HG03558 (cell line): ENCODE results near the gene IER5.

ENCODE experiments used
- ATAC-seq: cut with Tn5 transposase; IDR thresholded peaks from one replicate; pipeline ENCODE4 v1.9.1; 2021; ENCODE audit warnings: moderate number of reproducible peaks; ENCODE audit not compliant: unreplicated experiment; ENCODE audit errors: extremely low read depth

The IER5 gene

DNA sequence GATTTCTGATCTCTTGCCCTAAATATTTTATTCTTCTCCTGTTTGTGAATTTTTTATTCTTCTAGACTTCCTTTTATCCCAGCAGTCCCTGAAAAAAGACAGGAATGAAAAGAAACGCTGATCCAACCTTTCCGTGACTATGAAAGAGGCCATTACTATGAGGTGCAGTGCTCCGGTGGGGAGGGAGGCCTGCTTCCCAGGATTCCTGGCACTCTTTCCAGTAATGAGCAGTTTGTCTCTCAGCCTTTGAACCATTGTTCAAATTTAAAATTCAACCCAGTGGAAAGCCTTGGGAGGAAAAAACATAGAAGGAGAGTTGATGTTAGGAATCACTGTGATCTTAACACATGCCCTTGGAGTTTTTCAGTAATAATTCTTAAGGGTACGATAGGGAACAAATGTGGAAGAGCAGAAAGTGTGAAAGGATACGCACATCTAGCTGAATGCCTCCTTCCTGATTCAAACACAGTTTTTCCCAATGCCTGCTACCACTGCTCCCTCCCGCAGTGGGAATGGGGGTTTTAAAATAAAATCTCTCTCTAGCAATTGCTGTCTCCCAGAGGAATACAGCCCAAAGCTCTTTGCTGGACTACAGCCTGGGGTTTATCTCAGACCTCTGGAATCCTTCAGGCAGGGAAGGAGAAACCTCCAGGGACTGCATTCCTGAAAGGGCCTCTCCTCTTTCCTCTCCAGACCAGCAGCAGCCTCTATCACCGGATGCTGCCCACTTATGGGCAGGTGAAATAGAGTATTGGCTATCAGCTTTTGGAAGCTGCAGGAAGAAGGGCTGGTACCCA lies 6.1 kb downstream of the IER5 start:
- ATAC-seq = no peak

DNA sequence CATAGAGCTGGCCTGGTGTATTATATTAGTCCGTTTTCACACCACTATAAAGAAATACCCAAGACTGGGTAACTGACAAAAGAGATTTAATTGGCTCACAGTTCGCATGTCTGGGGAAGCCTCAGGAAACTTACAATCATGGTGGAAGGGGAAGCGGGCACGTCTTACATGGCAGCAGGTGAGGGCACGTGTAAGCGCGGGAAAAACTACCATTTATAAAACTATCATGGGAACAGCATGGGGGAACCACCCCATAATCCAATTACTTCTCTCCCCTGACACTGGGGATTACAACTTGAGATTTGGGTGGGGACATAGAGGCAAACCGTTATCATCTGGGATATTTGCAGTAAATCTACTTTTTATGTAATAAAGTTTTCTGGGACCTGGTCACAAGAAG lies 6.8 kb downstream of the IER5 start:
- no peak for ATAC-seq

DNA sequence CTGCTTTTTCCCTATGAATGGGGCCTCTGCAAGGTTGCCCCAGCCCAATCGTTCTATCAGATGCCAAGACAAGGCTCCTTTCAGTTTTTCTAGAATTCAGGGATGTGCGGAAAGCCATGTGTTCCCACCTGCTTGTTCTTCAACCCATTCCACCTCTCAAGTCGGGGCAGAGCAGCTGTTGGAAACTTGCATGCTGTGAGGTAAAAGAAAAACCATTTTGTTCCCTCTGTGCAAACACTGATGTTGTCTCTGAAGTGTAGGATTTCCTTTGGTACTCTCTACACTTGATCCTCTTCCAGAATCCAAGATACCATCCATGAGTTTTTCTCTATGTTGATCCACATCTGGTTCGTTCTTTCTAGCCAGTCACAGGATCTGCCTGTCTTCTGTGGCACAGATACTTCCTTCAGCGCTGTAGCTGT lies 7.3 kb downstream of the IER5 start:
- ATAC-seq = no peak

DNA sequence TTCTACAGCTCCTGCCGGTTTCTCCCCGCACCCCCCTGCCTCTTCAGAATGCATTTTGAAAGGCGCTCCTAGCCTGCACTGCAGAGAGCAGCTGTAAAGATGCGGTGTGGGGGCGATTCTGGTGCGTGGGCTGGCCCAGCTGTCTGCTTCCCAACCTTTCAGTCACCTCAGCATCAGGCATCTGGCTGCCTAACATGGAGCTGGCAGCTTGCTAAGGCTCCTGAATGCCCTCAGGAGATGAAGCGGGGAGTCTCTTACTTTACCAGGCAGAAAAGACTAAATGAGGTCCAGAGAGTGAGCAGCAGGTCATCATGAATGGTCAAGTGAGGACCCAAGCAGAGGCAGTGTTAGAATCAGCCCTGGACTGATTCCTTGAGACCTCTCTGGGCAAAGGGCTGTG lies 8.7 kb downstream of the IER5 start:
- no peak for ATAC-seq

DNA sequence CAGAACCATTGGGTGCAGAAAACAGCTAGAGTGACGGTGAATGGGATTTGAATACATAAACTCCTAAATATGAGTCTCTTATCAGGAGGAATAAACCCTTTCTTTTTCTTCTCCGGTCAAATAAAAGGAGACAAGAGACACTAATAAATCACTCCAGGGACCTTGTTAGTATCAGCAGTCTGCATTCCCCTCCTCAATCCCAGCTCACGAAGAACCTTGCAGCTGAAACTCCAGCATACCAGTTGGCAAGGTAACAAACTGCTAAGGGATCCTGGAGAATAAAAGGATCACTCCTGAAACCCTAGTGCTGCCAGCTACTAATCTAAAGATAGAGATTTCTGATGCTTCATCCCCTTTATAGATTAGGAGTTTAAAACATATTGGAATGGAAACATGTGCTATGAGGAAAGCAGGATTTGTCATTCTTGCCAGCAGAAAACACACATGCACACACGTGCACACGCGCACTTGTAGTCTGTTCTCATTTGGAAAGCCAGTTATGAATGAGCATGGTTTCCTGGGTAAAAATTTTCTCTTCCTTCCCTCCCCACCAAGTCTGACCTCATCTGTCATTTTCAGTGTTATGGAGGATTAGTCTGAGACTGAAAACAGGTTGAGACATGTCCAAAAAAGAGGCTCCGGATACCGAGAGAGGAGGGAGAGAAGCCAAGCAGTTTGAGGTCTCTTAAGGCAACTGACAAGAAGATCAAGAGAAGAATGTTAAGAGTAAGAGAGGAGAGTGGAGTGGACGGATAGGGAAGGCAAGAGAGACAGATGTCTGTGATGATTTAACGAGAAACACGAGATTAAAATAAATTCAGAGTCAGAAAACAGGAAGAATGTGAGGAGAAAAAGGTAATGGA lies 10.9 kb downstream of the IER5 start:
- peak; percentile 51 for ATAC-seq

DNA sequence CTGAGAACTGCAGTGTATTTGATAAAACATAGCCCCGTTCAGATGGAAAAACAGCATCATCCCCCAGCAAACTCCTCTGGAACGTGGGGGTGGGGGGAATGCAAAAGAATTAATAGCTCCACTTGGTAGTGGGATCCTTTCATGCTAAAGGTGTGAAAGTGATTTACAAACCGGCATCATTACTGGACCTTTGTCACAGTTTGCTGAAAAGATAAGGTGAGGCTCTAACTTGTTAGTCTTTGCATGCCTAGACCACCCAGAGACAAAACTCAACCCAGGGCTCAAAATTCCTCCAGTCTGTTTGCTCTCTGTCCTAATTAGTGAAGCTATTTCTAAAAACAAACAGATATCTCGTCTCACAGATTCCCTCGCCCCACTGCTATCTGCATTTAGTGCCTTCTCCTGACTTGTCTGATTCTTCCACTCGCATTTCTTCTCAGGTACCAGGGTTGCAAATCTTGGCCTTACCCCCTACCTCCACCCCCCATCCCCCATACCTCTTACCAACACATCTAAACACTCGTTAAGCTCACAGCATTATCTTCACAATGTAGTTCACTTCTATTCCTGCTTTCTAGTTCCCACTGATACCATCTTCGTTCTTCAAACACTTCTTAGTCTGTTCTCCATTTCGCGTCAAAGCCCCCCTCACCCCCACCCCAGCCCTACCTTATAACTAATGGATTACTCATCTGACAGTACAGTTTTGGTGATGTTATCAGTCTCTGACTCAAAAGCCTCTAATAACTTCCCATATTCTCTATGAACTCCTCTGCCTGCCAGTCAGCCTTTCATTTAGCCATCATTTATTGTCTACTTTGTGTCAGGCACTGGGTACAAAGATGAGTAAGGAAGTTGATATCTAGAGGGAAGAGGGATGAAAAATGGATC lies 11.8 kb downstream of the IER5 start:
- ATAC-seq = no peak

DNA sequence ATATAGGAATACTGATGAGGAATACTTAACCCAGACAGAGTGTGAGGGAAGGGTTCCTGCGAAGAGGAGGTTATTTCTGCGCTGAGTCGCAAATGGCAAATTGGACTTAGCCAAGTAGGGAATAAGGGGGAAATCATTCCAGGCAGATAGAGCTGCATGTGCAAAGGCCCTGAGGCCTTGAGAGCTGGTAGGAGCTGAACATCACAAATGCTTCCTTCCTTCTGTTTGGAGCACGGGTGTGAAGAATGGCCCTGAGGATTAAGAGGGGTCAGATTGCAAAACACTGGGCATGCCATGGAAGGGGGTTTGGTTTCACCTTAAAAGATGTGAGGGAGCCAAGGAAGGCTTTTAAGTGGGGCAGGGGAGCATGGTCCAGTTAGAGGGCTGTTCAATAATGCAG lies 12.4 kb downstream of the IER5 start:
- ATAC-seq = no peak

DNA sequence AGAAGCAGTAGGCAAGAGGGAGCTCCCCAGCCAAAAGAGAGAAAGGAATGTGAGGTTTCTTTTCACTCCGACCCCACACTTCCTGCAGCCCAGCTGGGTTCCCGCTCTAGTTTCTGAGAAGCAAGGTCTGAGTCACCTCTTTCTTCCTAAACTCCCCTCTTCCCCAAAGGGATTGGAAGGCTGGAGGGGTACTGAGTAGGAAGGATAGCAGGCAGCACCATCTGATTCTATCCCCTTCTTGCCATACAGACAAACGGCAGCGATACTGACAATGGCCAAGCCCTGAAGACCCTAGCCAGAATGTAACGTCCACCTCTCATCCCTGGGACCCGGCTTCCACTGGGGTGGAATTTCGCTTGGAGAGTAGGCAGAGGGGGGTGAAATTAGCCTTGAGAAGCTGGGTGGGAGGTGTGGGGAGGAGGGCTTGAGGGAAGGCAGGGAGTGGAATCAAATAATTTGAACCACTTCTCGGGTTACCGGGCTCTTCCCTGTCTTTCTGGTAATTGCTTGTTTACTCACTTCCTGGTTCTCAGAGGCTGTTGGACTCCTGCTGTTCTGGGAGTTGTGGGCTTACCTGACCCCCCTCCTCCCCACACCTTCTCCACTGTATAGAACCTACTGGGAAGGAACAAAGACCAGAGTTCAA lies 13.2 kb downstream of the IER5 start:
- no peak for ATAC-seq

DNA sequence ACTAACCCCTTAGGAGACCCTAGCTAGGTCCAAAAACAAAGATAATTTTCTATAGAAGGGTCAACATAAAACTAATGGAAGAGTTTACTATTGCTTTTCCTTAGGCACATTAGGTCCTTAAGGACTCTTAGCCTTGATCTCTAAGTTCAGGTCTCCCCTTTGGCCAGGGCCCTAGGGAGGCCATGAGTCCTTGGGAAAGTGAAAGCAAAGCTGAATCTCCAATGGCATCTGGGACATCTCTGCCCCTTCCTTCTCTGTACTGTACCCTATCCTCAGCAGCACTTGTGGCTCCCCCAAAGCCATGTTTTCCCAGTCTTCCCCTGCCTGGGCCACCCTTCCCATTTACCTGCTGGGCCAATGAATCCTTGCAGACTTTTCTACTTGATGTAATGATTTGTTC lies 14.3 kb downstream of the IER5 start:
- no peak for ATAC-seq

DNA sequence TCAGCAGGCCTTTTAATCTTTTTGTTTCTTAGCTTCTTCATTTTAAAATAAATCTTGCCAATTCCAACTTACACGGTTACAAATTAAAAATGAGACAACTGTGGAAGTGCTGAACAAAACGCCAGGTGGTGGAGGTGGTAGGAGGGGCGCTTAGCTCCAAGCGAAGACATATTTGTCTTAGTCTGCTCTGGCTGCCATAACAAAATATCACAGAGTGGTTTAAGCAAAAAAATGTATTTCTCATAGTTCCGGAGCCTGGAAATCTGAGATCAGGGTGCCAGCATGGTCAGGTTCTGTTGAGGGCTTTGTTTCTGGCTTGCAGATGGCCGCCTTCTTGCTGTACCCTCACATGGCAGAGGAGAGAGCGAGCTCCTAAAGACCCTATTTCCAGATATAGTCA lies 14.9 kb downstream of the IER5 start:
- no peak for ATAC-seq

DNA sequence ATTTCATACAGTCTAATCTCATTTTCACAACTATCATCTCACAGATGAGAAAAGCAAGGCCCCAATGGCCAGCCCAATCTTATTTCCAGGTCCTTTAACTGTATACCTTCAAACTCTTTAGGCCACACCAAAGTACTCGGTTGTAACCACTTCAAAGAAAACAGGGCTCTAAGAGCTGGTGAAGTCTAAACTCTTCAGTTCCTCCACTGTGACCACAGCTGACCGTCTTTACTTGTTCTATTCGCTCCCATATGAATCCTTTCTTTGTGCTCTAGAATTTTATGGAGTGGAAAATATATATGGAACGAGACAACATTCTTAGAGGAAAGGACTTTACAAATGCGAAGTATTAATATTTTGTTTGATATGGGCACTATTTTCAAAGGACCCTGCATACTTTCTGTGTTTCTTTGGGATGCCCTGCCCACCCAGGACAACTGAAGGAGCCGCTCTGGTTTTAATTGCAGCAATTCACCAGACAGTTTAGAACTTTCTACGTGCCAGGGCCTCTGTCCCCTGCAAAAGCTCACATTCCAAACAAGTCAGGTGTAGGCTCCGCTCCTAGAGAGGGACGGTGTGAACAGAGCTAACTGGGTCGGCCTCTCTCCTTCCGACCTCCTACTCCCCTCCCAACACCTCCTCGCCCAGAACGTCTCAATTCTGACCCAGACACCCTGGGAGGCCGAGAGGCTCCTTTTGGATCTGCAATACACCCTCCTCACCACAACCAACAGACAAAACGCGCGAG lies 15.7 kb downstream of the IER5 start:
- no peak for ATAC-seq

DNA sequence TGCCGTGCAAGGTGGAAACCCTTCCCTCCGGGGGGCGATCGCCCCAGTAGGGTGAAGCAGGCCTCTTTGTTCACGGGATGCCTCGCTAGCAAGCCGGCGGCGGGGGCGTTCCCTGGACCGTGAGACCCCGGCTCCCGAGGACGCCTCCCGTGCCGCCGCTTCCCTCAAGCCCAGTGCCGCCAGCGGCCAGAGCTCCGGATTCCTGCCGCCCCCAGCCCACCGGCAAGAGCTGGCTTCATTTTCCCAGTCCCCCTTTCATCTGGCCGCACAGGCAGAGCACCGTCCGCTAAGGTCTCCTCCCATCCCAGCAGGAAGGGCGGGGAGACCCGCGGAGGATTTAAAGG lies 16.3 kb downstream of the IER5 start:
- ATAC-seq = no peak

DNA sequence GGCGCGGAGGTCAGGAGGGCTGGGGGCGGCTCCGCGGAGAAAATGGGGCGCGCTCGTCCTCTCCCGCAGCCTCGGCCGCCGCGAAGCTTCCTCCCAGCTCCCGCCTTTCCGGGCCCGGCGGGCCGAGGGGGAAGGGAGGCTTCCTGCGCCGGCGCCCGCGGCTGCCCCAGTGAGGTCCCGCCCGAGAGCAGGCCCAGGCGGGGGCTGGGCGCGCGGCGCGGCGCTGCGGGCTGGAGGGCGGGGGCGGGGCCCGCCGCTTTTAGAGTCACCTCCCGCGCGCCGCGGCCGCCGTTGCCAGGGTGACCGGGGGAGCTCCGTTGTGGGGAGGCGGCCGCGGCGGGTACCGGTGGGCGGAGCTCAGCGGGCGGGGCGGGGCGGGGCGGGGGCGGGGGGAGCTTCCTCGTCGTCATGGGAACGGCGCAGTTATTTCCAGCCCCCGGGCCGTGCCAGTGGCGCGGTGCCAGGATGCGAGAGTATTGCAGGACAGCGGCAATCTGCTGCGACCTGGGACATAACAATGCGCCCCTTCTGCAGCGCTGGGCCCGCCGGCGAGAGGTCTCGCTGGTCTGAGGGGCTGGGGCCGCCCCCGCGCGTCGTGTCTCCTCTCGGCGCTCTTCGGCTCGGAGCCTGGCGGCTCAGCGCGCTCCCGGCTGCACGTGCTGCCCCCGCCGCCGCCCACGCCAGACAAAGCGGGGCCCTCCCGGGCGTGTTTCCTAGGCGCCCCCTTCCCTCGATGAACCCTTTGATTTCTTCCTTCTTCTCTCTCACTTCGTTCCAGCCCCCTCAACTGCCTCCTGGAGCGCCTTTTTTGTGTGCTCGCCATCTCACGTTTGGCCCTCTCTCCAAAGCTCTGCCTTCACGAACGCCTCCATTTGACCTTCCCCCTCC lies 16.9 kb downstream of the IER5 start:
- ATAC-seq = no peak

DNA sequence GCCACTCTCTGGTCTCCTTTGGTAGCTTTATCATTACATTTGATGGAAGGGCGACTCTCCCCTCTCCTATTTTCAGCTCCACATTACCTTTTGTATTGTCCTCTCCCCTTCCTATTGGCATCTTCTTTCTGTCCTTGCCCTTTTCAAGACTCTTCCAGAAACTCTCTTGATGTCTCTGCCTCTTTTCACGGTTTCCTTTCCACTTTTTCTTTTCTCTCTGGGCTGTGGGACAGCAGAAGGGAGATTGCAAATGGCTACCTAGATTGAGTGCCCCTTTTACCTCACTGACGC lies 17.5 kb downstream of the IER5 start:
- ATAC-seq = no peak

DNA sequence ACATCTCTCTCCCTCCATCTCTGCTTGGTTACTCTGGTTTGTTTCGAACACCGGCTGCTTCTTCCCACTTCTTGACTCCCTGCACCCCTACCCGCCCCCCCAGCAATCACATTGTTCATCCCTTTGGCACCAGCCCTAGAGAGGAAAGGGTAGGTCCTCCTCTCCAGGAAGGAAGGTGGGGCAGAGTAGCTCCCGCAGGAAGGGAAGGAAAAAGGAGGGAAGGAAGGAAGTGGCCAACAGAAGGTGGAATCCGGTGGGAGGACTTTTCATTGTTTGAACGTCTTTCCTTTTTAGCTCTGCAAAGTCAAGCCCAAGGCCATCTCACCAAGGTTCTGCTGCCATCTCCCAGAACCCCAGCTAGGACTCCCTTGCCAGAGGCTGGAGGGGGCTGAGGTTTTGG lies 18.0 kb downstream of the IER5 start:
- ATAC-seq = no peak

DNA sequence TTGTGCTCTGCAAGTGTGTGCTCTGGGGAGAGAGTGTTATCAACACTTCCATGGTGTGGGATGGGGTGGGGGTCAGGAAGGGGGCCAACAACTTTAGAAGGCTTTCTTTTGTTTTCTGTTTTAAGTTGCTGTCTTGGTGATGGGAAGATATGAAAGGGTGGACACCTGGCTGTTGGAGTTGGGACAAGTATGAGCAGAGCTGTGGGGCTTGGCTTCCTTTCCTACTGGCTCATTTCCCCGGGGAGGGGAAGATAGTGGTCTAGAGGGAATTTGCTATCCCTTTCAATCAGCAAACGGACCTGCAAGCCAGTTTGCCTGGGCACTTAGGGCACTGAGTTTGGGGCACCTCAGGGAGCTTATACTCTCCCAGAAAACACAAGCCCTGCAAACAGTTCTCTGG lies 19.2 kb downstream of the IER5 start:
- no peak for ATAC-seq

DNA sequence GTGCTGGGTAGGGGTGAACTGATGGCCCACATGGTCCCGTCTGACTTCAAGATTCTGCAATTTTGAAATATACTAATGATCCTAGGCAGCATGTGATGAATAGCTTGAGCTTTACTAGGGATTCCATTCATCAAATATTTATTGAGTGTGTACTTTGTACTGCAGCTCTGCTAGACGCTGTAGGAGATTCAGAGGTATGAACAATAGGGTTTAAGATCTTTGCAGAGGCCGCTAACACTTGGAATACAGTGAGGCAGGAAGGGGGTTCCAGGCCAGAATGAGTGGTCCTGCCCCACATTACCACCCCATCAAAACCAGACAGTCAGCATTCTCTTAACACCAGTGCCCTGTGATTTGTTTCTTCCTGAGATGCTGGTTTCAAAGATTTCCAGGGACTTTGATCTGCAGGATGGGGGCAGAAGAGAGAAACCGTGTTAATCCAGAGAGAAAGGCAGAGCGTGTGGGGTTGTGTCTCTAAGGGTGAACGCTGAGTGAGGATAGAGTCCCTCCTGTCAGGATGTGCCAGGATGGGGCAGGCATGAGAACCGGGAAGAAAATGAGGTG lies 19.9 kb downstream of the IER5 start:
- no peak for ATAC-seq

DNA sequence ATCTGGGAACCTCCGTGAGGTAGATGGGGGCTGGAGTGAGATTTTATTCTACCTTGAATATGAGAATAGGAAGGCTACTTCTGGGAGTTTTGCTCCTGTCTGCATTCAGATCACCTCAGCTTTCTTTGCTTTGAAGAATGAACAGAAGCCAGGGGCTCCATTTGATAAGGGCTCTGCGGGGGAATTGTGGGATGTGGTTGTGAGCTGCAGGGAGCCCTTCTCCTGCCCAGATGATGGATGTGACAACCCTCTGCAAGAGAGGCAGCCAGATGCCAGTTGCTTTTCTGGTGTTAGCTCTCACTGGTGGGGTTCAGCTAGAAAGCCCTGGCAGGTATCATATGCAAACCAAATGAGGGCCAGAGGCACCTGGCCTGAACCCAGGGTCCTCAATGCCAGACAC lies 21.5 kb downstream of the IER5 start:
- no peak for ATAC-seq

DNA sequence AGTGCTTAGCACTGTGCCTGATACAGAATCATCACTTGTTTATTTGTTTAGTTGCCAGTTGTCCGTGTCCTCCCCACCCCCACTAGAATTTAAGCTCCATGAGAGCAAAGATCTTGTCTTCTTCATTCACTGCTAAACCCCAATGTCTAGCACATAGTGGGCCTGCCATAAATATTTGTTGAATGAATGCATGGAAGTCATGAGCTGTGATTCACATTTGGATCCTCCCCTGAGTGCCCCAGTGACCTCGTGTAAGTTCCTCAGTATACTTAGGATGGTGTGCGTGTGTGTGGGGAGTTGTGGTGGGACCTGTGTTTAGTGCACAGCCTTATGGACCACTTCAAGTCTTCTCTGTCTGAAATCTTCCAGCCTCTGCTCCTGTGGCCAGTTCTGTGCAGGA lies 23.1 kb downstream of the IER5 start:
- ATAC-seq = no peak
